HCEC 1CT (cell line): ENCODE data around the gene TNFAIP8L2.
"Not testable (repeated sequence)": the region's sequence is repeated elsewhere in the genome, so short reads cannot be mapped to it uniquely, and the experiment has no call there.

Experiments
- DNase-seq: peaks from one replicate; pipeline ENCODE4 v3.0.0-alpha.2; 2017

Gene TNFAIP8L2

DNA sequence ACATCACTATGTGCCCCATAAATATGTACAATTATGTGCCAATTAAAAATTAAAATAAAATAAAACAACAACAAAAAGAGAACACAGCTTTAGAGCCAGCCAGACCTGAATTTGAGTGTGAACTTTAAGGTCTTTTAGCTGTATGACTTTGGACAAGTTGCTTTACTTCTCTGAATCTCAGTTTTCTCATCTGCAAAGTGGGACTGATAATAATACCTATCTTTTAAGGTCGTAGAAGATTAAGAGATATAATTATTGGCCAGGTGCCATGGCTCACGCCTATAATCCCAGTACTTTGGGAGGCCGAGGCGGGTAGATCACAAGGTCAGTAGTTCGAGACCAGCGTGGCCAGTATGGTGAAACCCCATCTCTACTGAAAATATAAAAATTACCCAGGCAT lies 36.9 kb downstream of the TNFAIP8L2 start:
- DNase-seq: no peak

DNA sequence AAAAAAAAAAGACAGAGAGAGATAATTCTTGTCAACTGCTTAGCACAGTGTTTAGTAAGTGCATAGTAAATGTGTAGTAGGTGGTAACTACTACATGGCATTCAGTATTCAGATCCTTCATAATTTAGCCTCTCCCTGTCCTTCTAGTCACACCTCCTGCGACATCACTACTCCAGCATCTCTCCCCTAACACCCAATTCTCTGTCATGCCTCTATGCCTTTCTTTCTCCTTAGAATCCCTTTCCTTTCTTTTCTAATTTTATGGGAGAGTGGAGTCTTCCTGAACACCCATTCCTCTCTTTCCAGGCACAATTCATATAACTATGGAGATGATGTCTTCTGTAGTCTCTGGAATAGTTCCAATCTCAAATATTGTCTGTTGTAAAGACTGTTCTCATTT lies 37.4 kb downstream of the TNFAIP8L2 start:
- peak; percentile 3 for DNase-seq

DNA sequence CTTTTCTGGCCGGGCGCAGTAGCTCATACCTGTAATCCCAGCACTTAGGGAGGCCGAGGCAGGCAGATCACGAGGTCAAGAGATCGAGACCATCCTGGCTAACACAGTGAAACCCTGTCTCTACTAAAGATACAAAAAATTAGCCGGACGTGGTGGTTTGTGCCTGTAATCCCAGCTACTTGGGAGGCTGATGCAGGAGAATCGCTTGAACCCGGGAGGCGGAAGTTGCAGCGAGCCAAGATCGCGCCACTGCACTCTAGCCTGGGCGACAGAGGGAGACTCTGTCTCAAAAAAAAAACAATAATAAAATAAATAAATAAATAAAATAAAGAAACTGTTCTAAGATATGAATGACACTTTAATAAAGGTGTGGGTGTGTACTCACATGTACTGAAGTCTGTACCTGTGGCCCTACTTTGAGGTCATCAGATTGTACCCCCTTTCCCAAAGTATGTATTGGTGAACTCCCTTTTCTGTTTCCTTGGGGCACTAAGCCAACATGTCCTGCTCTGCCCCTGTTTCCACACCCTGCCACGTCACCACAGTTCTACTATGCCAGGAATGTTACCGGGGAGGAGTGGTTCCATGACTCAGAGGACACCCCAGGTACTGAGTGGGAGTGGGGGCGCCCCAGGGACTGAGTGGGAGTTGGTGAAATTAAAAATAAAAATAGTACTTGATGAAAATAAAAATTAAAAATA lies 38.6 kb downstream of the TNFAIP8L2 start:
- peak; percentile 98 for DNase-seq

DNA sequence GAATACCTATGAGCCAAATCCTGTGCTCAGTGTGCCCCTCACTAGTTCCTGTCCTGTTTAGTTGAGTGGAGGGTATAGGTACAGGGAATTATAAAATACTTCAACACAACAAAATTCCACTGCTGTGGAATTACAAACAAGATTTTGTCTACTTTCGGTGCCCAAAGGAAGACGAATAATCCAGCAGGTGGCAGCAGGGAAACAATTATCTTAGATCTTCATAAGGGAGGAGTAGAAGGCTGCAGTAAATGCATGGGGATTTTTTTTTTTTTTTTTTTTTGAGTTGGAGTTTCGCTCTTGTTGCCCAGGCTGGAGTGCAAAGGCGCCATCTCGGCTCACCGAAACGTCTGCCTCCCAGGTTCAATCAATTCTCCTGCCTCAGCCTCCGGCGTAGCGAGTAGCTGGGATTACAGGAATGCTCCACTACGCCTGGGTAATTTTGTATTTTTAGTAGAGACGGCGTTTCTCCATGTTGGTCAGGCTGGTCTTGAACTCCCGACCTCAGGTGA lies 39.9 kb downstream of the TNFAIP8L2 start:
- peak; percentile 82 for DNase-seq

DNA sequence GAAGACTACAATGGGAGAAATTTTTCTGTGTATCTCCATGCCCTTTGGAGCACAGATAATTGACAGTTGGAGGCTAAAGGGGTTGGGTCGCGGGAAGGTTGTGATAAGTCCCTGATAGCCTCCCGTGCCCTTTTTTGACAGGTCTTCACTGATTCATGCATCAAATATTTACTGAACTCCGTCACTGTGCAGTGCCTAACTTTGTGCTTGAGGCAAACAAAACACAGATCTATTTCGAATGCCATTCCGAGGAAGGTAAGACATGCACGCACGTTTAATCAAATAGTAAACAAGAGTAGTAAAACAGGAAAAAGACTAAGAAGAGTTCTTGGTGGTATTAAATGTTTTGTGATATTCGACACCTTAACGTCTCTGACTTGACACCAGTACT lies 41.4 kb downstream of the TNFAIP8L2 start:
- no peak for DNase-seq

DNA sequence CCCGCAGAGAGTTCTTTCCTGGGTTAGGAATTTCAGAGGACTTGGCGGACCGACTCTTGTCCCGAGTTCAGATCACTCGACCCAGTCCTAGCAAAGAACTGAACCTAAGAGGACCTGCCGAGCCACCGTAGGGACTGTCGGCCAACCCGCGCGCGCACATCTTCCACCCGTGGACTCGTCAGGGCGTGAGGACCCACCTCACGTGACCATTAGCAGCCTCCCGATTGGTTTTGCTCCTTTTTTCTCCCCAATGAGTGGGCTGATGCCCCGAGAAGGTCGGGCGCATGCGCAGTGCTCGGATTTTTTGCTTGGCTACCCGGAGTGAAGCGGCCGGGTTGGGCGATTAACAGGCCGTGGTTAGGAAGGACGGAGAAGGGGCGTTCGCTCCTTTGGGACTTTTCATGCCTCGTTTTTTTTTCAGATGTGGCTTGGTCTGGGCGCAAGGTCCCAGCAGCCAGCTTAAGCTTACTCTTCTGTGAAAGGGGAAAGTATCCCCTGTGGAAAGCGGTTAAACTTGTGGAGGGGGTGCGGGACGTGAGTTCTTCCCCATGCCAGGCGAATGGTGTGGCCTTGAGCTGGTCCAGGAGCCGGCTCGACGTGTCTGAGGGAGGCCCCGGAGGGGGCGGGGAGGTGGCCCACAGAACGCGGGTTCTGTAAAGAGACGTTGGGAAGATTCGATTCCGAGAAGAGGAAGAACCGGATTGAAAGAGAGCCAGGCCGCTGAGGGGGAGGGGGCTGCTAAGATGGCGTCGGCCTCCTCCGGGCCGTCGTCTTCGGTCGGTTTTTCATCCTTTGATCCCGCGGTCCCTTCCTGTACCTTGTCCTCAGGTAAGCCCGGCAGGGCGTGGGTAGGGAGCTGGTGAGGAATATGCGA lies 42.0 kb downstream of the TNFAIP8L2 start, which contains the start of gene PIP5K1A:
TSS of gene PIP5K1A (plus strand) at position 299 of the 874 bp plus-strand sequence. CDS start at position 744, 445 bp downstream.
- peak; percentile 94 for DNase-seq

DNA sequence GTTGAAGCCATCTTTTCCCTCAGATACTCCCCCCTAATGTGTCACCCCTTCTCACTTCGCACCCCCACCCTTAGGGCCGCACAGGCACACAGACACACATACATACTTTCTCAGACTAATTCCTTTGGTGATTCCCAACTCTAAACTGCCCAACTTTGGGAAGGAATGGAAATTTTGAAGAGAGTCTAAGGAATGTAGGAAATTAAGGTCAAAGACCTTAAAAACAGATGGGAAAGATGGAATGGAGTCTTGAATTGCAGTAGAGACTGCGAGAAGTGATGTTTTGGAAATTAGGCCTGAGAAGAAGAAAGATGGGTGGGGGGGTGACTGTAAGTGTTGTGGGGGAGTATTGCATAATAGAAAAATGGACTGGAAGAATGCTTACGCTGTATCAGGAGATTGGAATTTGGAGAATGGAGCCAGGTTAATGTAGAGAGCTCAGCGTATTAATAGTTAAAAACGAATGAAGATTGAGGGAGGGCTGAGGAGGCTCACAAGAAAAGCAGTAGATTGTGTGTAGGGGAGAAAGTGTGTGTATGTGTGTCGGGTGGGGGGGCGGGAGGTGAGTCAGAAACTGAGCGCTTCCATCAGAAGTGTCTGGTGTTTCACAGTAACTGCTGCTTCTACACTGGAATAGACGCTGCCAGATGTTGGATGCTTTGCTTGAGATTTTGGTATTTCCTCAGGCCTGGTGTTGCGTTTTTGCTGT lies 43.6 kb downstream of the TNFAIP8L2 start:
- DNase-seq: peak; percentile 88

DNA sequence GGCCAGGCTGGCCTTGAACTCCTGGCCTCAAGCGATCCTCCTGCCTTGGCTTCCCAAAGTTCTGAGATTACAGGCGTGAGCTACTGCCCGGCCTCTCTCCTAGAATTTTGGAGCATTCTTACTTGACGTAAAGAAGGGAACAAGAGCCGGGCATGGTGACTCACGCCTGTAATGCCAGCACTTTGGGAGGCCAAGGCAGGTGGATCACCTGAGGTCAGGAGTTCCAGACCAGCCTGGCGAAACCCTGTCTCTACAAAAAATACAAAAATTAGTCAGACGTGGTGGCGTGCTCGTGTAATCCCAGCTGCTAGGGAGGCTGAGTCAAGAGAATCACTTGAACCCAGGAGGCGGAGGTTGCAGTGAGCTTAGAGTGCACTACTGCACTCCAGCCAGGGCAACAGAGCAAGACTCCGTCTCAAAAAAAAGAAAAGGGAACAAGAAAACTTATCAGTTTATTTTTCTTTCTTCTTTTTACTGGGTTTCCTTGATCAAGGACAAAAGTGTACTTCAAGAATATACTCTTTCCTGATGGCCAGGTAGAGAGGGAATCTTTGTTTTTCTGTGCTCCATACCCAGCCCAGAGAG lies 49.0 kb downstream of the TNFAIP8L2 start:
- DNase-seq: not testable (repeated sequence)
